ENCODE data around the gene UBE2G2. TPM values are rescaled to one million over a fixed set of nuclear protein-coding genes. Genes with fewer than 3 reads are reported as not detected.

The UBE2G2 gene
- total and polyA plus RNA-seq, 2 donors (not counting 3 experiments of a cell fraction or from before 2014, with no cell fraction given) = 95.0 to 114 TPM

- Histone ChIP-seq H3K4me2 (ENCODE audit: insufficient read depth, low read length) (no peak overlapping the region), H3K27me3 (ENCODE audit: control insufficient read depth in 2 of 2, insufficient read depth in 2 of 2, low read length in 2 of 2) (peaks cover 40 to 57% of the 10 kb centered on the region in 2 experiments), H3K36me3 (ENCODE audit: control insufficient read depth in 2 of 2, extremely low read depth in 1 of 2, insufficient read depth in 2 of 2, low read length in 2 of 2) (no peaks in the 10 kb centered on the region), H3K9me3 (replicated peaks; ENCODE audit: control insufficient read depth, insufficient read depth, low read length) (no peaks in the 10 kb centered on the region), H3K79me2 (ENCODE audit: control insufficient read depth, insufficient read depth, low read length) (no peaks in the 10 kb centered on the region), H3K9me1 (replicated peaks; ENCODE audit: control insufficient read depth, extremely low read depth, insufficient read depth, low read length) (no peaks in the 10 kb centered on the region), H3K9ac (replicated peaks; ENCODE audit: extremely low read depth, insufficient read depth, low read length) (no peak overlapping the region), H3K4me3 (replicated peaks in 1 of 3; ENCODE audit: insufficient read depth in 1 of 3, low read depth in 1 of 3, low read length in 3 of 3) (no peak overlapping the region), H3K27ac (ENCODE audit: insufficient read depth, low read depth, low read length) (no peak overlapping the region), H2AFZ (ENCODE audit: low read depth, low read length) (no peak overlapping the region), H3K4me1 (ENCODE audit: control insufficient read depth, extremely low read depth, insufficient read depth, low read length) (no peaks in the 10 kb centered on the region), H4K20me1 (replicated peaks; ENCODE audit: control insufficient read depth, extremely low read depth, insufficient read depth, low read length) (no peaks in the 10 kb centered on the region)
- ChIA-PET POLR2A (no interaction called here), CTCF (no interaction called here)
- FAIRE-seq (peak; percentile 35), DNase-seq (ENCODE audit: low read depth, low spot score) (no peak)
- dilution Hi-C loops (cut with MboI; ENCODE audit: extremely low pct_ligation_motif_present, low sequenced_read_pairs) (no loop called here), intact Hi-C loops (cut with micrococcal nuclease) (no loop called here)
- no peak for TF ChIP-seq JUN (IDR thresholded peaks at IDR 0.05; ENCODE audit: borderline replicate concordance, insufficient read depth, insufficient read length, low read depth)
- TF ChIP-seq EZH2 (IDR thresholded peaks at IDR 0.05; ENCODE audit: borderline replicate concordance, low read depth, low read length, severe bottlenecking) = peak; percentile 74
- BruUV-seq (replicated peaks) = no TSS peak
Measured at GRCh38 chr21:44723177-44724131, 78.2 kb downstream of the UBE2G2 start.

GRCh38 chr21:44722731-44723130 is 78.9 kb downstream of the UBE2G2 start:
- DNase-seq (ENCODE audit: low read depth, low spot score) (no peak), FAIRE-seq (no peak)
- intact Hi-C loops (cut with micrococcal nuclease) = no loop called here
- no peak for TF ChIP-seq GATA2 (IDR thresholded peaks at IDR 0.05; ENCODE audit: insufficient read depth, insufficient read length, low read depth, low read length)
- TF ChIP-seq POLR2A (IDR thresholded peaks at IDR 0.05; ENCODE audit: low read depth, low read length) = no peak
- TF ChIP-seq FOS (IDR thresholded peaks at IDR 0.05; ENCODE audit: borderline replicate concordance, insufficient read depth, low read length) = no peak
- no peak for TF ChIP-seq CTCF (IDR thresholded peaks at IDR 0.05; ENCODE audit: extremely low read depth in 1 of 2, insufficient read depth in 1 of 2, low read depth in 1 of 2, low read length in 2 of 2)
- no peak for TF ChIP-seq MYC (IDR thresholded peaks at IDR 0.05; ENCODE audit: low read depth, low read length)
- no peak for TF ChIP-seq MAX (IDR thresholded peaks at IDR 0.05; ENCODE audit: insufficient read depth, insufficient read length)
- TF ChIP-seq JUN (IDR thresholded peaks at IDR 0.05; ENCODE audit: borderline replicate concordance, insufficient read depth, insufficient read length, low read depth) = no peak
- no peak for TF ChIP-seq POLR2AphosphoS5 (IDR thresholded peaks at IDR 0.05; ENCODE audit: insufficient read depth, low read depth, low read length)
- no peak for TF ChIP-seq EZH2 (IDR thresholded peaks at IDR 0.05; ENCODE audit: borderline replicate concordance, low read depth, low read length, severe bottlenecking)
- ChIA-PET CTCF (no interaction called here), POLR2A (no interaction called here)
- Histone ChIP-seq H3K36me3 (ENCODE audit: control insufficient read depth in 2 of 2, extremely low read depth in 1 of 2, insufficient read depth in 2 of 2, low read length in 2 of 2) (no peaks in the 10 kb centered on the region), H2AFZ (ENCODE audit: low read depth, low read length) (no peak overlapping the region), H3K9me1 (replicated peaks; ENCODE audit: control insufficient read depth, extremely low read depth, insufficient read depth, low read length) (no peaks in the 10 kb centered on the region), H3K4me1 (ENCODE audit: control insufficient read depth, extremely low read depth, insufficient read depth, low read length) (no peaks in the 10 kb centered on the region), H4K20me1 (replicated peaks; ENCODE audit: control insufficient read depth, extremely low read depth, insufficient read depth, low read length) (no peaks in the 10 kb centered on the region), H3K9ac (replicated peaks; ENCODE audit: extremely low read depth, insufficient read depth, low read length) (no peak overlapping the region), H3K79me2 (ENCODE audit: control insufficient read depth, insufficient read depth, low read length) (no peaks in the 10 kb centered on the region), H3K27ac (ENCODE audit: insufficient read depth, low read depth, low read length) (no peak overlapping the region), H3K27me3 (ENCODE audit: control insufficient read depth in 2 of 2, insufficient read depth in 2 of 2, low read length in 2 of 2) (peaks cover 44 to 65% of the 10 kb centered on the region in 2 experiments), H3K4me3 (replicated peaks in 1 of 3; ENCODE audit: insufficient read depth in 1 of 3, low read depth in 1 of 3, low read length in 3 of 3) (no peak overlapping the region), H3K4me2 (ENCODE audit: insufficient read depth, low read length) (no peak overlapping the region), H3K9me3 (replicated peaks; ENCODE audit: control insufficient read depth, insufficient read depth, low read length) (no peaks in the 10 kb centered on the region)
- dilution Hi-C loops (cut with MboI; ENCODE audit: extremely low pct_ligation_motif_present, low sequenced_read_pairs) = no loop called here
- BruUV-seq (replicated peaks) = no TSS peak
